ENCODE data around the gene SPOCK1. TPM values are rescaled to one million over a fixed set of nuclear protein-coding genes. Genes with fewer than 3 reads are reported as not detected.

SPOCK1 gene
- total and polyA plus RNA-seq, 5 experiments from 2014 or later, result not detected

GRCh38 chr5:137415231-137415681 is 83.9 kb downstream of the SPOCK1 start:
- Mint-ChIP-seq H3K4me1 (no peaks in the 10 kb centered on the region), H3K36me3 (peaks cover 0 to 6% (median 0%) of the 10 kb centered on the region in 3 donors), H3K27me3 (peaks cover 0 to 4% (median 0%) of the 10 kb centered on the region in 5 donors), H3K9me3 (peaks cover 0 to 32% (median 12%) of the 10 kb centered on the region in 9 donors), H3K27ac (no peak overlapping the region), H3K4me3 (no peak overlapping the region)
- POLR2A ChIA-PET, result no interaction called here
- DNase-seq (no peak), ATAC-seq (no peak)

DNA sequence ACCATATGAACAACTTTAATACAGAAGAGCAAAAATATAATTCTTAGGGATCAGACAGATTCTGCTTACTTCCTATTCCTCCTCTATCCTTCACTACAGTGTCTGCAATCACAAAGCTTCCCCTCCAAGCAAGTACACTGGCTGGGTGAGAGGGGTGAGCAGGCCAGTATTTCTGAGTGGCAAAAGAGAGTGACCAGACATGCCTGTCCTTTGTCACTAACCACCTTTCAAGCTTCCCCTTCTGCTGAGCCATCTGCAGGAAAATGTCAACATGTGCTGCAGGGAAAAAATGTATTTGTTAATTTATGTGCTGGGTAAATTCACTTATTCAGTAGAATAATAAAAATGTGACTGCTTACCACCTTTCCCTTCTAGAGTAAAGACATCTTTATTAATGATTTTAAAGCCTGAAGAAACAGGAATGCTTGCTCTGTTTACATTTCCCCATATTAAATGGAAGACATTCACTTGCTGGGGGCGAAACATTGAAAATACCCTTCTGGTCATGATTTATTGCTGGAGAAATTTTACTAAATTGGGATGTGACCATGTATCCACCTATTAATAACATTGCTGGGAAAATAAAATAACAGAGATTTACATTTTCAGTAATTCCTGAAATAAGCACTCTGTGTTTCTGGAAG is 84.9 kb downstream of the SPOCK1 start:
- POLR2A ChIA-PET, result no interaction called here
- H3K27ac Mint-ChIP-seq, result peak overlapping the region in 1 of 10 donors; percentile 74
- H3K36me3 Mint-ChIP-seq, result peaks cover 0 to 6% (median 0%) of the 10 kb centered on the region in 3 donors
- H3K4me1 Mint-ChIP-seq, result no peaks in the 10 kb centered on the region
- no peak for DNase-seq
- H3K27me3 Mint-ChIP-seq, result peaks cover 0 to 7% (median 3%) of the 10 kb centered on the region in 5 donors
- H3K4me3 Mint-ChIP-seq, result no peak overlapping the region
- H3K9me3 Mint-ChIP-seq, result peaks cover 0 to 32% (median 9%) of the 10 kb centered on the region in 9 donors
- ATAC-seq, result no peak

DNA sequence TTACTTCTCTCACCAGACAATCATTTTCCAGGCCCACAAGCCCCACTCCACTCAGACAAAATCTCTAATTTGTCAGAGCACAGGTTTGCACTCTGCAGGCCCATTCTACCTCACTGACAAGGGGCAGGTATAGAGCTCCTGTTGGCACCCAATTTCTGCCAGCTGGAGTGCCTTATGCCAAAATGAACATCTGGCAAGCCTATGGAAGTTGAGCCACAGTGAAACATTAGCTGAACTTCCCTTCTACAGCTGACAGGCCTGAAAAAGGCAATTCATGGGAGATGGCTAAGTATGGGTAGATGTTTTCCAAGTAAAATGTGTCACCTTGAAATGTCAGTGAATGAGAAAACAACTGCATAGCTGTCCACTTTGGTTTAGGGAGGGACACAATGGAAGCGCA is 87.0 kb downstream of the SPOCK1 start:
- H3K9me3 Mint-ChIP-seq, result peaks cover 0 to 27% (median 9%) of the 10 kb centered on the region in 9 donors
- POLR2A ChIA-PET, result no interaction called here
- H3K4me3 Mint-ChIP-seq, result no peak overlapping the region
- no peak overlapping the region for H3K27ac Mint-ChIP-seq
- H3K36me3 Mint-ChIP-seq, result peaks cover 0 to 6% (median 0%) of the 10 kb centered on the region in 3 donors
- DNase-seq (no peak), ATAC-seq (no peak)
- peaks cover 0 to 9% (median 6%) of the 10 kb centered on the region in 5 donors for H3K27me3 Mint-ChIP-seq
- no peaks in the 10 kb centered on the region for H3K4me1 Mint-ChIP-seq

- peaks cover 0 to 12% (median 3%) of the 10 kb centered on the region in 9 donors for H3K9me3 Mint-ChIP-seq
- H3K27me3 Mint-ChIP-seq, result peaks cover 0 to 10% (median 6%) of the 10 kb centered on the region in 5 donors
- no peaks in the 10 kb centered on the region for H3K4me1 Mint-ChIP-seq
- H3K36me3 Mint-ChIP-seq, result peaks cover 0 to 6% (median 0%) of the 10 kb centered on the region in 3 donors
- H3K4me3 Mint-ChIP-seq, result no peak overlapping the region
- no peak for DNase-seq
- POLR2A ChIA-PET, result no interaction called here
- H3K27ac Mint-ChIP-seq, result no peak overlapping the region
- ATAC-seq, result no peak
Observed at GRCh38 chr5:137410234-137411010, 88.7 kb downstream of the SPOCK1 start.

DNA sequence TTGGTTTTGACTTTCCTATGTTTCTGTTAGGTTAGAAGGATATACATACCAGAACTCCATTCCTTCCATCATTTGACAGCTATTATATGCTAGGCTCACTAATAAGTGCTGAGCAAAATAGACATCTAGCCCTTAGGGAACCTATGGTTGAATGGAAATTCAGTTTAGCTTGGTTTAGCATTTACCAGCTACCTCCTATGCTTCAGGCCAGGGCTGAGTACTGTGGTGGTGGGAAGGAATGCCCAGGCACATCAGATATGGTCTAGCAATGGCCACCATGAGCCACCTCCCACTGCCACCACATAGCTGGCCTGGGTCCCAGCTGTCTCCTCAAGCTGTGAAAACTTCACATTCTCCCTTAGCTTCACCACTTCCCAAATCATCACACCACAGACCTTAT is 89.4 kb downstream of the SPOCK1 start:
- peaks cover 0 to 6% (median 0%) of the 10 kb centered on the region in 9 donors for H3K9me3 Mint-ChIP-seq
- no peaks in the 10 kb centered on the region for H3K4me1 Mint-ChIP-seq
- no peak overlapping the region for H3K4me3 Mint-ChIP-seq
- POLR2A ChIA-PET, result no interaction called here
- no peak for DNase-seq
- ATAC-seq, result no peak
- H3K27ac Mint-ChIP-seq, result no peak overlapping the region
- peaks cover 0 to under 1% (median 0%) of the 10 kb centered on the region in 3 donors for H3K36me3 Mint-ChIP-seq
- peaks cover 0 to 10% (median 4%) of the 10 kb centered on the region in 5 donors for H3K27me3 Mint-ChIP-seq

DNA sequence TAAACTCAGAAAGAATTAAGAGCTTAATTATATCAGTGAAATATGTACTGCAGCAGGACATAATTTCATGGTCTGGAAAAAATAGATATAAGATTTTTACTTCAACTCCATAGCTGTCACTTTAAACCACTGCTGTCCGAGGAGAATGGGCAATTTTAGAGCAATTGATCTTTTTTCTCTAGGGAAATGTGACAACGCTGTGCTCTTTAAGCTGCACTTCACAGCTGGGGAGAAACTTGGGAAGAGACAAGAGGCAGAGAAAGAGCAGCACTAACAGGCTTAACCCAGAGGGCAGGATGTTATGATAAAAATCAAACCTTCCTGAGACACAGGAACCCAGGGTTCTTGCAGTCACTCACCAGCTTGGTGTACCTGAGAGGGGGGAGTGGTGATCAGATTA is 92.0 kb downstream of the SPOCK1 start:
- POLR2A ChIA-PET, result no interaction called here
- Mint-ChIP-seq H3K4me1 (no peaks in the 10 kb centered on the region), H3K4me3 (no peak overlapping the region), H3K36me3 (no peaks in the 10 kb centered on the region), H3K9me3 (peaks cover 0 to 1% (median 0%) of the 10 kb centered on the region in 9 donors), H3K27ac (no peak overlapping the region), H3K27me3 (peaks cover 5 to 14% (median 10%) of the 10 kb centered on the region in 5 donors)
- ATAC-seq (no peak), DNase-seq (no peak)

GRCh38 chr5:137405393-137405792 is 93.7 kb downstream of the SPOCK1 start:
- H3K4me3 Mint-ChIP-seq, result no peak overlapping the region
- peaks cover 7 to 14% (median 10%) of the 10 kb centered on the region in 5 donors for H3K27me3 Mint-ChIP-seq

GRCh38 chr5:137403869-137404268 is 95.3 kb downstream of the SPOCK1 start:
- Mint-ChIP-seq H3K36me3 (no peaks in the 10 kb centered on the region), H3K4me3 (no peak overlapping the region), H3K4me1 (no peaks in the 10 kb centered on the region), H3K27ac (no peak overlapping the region), H3K27me3 (peaks cover 3 to 11% (median 6%) of the 10 kb centered on the region in 5 donors), H3K9me3 (peaks cover 0 to 1% (median 0%) of the 10 kb centered on the region in 9 donors)
- POLR2A ChIA-PET, result no interaction called here
- ATAC-seq (no peak), DNase-seq (no peak)

More at GRCh38 chr5:137405393-137405792, 93.7 kb downstream of the SPOCK1 start:
- DNase-seq, result no peak
- Mint-ChIP-seq H3K4me1 (no peaks in the 10 kb centered on the region), H3K36me3 (no peaks in the 10 kb centered on the region), H3K27ac (no peak overlapping the region), H3K9me3 (peaks cover 0 to 1% (median 0%) of the 10 kb centered on the region in 9 donors)
- POLR2A ChIA-PET, result no interaction called here
- no peak for ATAC-seq

DNA sequence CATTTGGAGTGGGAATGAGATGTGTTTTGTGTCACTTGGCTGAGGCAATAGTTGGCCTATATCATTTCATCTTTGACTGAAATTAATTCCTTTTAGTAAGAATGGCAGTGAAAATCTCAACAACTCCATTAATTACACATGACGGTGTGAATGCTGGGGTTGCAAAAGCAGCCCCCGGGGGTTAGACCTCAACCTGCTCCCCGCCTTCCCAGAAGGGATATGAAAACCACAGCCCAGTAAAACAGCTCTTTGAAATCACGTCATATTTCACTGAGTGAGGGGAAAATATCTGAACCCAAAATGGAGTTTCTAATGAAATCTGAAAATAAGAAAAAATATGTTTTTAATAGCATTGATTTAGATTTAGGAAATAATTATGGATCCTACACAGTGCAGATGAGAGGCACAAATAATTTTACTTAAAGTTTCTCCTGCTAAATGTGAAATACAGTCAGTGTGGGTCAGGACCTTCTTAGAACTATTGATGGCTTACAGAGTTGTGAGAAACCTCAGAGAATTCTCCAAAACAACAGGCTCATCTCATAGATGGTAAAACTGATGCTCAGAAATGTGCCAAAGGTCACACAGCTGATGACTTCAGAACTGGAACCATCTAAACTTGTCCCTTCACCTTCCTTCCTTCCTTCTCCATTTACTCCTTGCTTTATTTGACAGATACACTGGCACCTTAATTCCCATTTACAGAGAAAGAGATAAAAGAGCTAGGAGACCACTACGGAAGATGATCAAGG is 96.5 kb downstream of the SPOCK1 start:
- H3K9me3 Mint-ChIP-seq, result peaks cover 0 to 1% (median 0%) of the 10 kb centered on the region in 9 donors
- H3K27ac Mint-ChIP-seq, result no peak overlapping the region
- H3K4me3 Mint-ChIP-seq, result no peak overlapping the region
- POLR2A ChIA-PET, result no interaction called here
- H3K27me3 Mint-ChIP-seq, result peaks cover 5 to 12% (median 10%) of the 10 kb centered on the region in 5 donors
- no peaks in the 10 kb centered on the region for H3K36me3 Mint-ChIP-seq
- ATAC-seq (no peak), DNase-seq (no peak)
- no peaks in the 10 kb centered on the region for H3K4me1 Mint-ChIP-seq

GRCh38 chr5:137401946-137402345 is 97.2 kb downstream of the SPOCK1 start:
- peaks cover 0 to 1% (median 0%) of the 10 kb centered on the region in 9 donors for H3K9me3 Mint-ChIP-seq
- no peaks in the 10 kb centered on the region for H3K36me3 Mint-ChIP-seq
- no peak for ATAC-seq
- H3K4me1 Mint-ChIP-seq, result no peaks in the 10 kb centered on the region
- POLR2A ChIA-PET, result no interaction called here
- no peak overlapping the region for H3K4me3 Mint-ChIP-seq
- no peak for DNase-seq
- H3K27me3 Mint-ChIP-seq, result peaks cover 5 to 13% (median 10%) of the 10 kb centered on the region in 5 donors
- no peak overlapping the region for H3K27ac Mint-ChIP-seq

DNA sequence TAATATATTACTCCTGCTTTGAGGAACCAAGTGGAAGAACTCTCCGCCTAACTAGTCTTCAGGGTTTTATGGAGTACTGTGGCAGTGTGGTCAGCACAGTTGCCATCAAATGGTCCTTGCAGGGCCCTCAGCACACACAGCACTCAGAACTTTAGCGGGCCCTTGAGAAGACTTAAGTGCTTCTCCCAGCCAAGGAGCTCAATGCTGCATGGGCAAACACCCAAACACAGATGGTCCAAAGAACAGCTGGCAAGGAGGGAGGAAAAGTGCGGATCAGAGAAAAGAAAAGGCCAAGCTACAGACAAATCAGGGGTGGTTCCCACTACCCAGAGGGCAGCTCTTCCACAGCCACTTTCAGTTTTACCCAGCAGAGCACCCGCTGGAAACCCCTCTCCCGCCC is 98.6 kb downstream of the SPOCK1 start:
- no peak overlapping the region for H3K27ac Mint-ChIP-seq
- POLR2A ChIA-PET, result no interaction called here
- H3K27me3 Mint-ChIP-seq, result peaks cover 5 to 17% (median 10%) of the 10 kb centered on the region in 5 donors
- ATAC-seq (no peak), DNase-seq (no peak)
- no peak overlapping the region for H3K4me3 Mint-ChIP-seq
- H3K4me1 Mint-ChIP-seq, result no peaks in the 10 kb centered on the region
- no peaks in the 10 kb centered on the region for H3K9me3 Mint-ChIP-seq
- no peaks in the 10 kb centered on the region for H3K36me3 Mint-ChIP-seq

- no peak overlapping the region for H3K27ac Mint-ChIP-seq
- H3K9me3 Mint-ChIP-seq, result no peaks in the 10 kb centered on the region
- H3K36me3 Mint-ChIP-seq, result no peaks in the 10 kb centered on the region
- ATAC-seq (no peak), DNase-seq (no peak)
- H3K27me3 Mint-ChIP-seq, result peaks cover 7 to 17% (median 10%) of the 10 kb centered on the region in 5 donors
- H3K4me1 Mint-ChIP-seq, result no peaks in the 10 kb centered on the region
- H3K4me3 Mint-ChIP-seq, result no peak overlapping the region
- POLR2A ChIA-PET, result no interaction called here
Observed at GRCh38 chr5:137399911-137400310, 99.2 kb downstream of the SPOCK1 start.

- POLR2A ChIA-PET, result no interaction called here
- peaks cover 8 to 17% (median 10%) of the 10 kb centered on the region in 5 donors for H3K27me3 Mint-ChIP-seq
- no peak overlapping the region for H3K27ac Mint-ChIP-seq
- H3K9me3 Mint-ChIP-seq, result no peaks in the 10 kb centered on the region
- H3K4me1 Mint-ChIP-seq, result no peaks in the 10 kb centered on the region
- DNase-seq (no peak), ATAC-seq (no peak)
- no peaks in the 10 kb centered on the region for H3K36me3 Mint-ChIP-seq
- no peak overlapping the region for H3K4me3 Mint-ChIP-seq
Observed at GRCh38 chr5:137398751-137399150, 100.4 kb downstream of the SPOCK1 start.
